22Rv1 (cell line): Measurements from ENCODE around the gene LRRC8D.

ENCODE experiments used
- H3K27ac ChIP-seq: fragments of 450-650 bp; 2 replicates; pipeline ENCODE4 v1.5.1; 2017
- CTCF ChIP-seq: fragments of 450-650 bp; IDR thresholded peaks from 2 replicates; pipeline ENCODE4 v1.5.1; 2017; ENCODE audit warnings: mild to moderate bottlenecking
- ZFX ChIP-seq: fragments of 450-650 bp; IDR thresholded peaks from 2 replicates; pipeline ENCODE4 v1.6.1; 2017; ENCODE audit warnings: antibody characterized with exemption, borderline replicate concordance

Gene LRRC8D

DNA sequence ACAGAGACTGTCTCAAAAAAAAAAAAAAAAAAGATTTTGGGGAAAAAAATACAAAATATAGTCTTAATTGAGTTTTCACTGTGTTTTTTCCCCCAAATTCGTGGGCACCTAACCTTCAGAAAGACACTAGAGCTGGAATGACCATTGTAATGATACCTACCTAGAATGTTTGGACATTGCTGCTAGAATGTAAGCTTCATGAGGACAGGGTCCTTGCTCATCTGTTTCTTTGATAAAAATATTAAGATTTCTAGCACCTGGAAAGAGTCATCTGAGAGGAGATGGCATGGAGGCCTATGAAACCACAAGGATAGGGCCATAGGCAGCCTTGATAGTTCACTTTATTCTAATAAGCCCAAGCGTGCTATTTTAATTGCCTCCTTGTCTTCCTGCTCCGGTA, 6.5 kb downstream of the LRRC8D start:
- TF ChIP-seq CTCF (no peak), ZFX (no peak)
- no peak overlapping the region for H3K27ac ChIP-seq

DNA sequence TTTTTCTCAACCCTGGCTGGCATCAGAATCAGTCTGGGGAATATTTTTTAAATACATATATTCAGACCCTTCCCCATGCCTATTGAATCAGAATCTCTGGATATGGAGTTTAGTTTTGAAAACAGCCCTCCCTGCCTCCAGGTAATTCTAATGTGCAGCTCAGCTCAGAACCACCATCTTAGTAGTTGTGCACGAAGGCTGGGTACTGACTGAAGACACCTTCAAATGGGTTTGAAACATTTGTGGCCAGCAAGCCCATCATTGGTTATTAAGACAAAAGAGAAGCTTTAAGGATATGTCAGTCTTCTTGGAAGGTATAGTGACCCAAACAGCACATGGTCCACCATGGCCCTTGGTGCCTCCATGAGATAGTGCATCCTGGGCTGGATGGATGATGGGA, 7.1 kb downstream of the LRRC8D start:
- TF ChIP-seq CTCF (no peak), ZFX (no peak)

DNA sequence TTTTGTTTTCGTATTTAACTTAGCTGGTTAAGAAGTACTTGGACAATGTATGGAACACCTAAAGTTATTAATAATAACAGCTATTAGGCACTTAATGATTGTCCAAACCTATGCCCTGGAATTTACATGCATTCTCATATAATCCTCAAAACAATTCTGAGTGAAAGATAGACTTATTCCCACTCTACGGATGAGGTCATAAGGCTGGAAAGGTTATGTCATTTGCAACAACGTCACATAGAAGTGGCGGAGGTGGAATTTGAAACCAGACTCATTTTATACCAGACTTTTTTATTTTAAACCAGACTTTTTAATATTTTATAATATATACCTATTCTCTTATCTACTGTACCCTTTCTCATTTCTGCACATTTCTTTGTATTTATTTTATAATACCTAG, 8.4 kb downstream of the LRRC8D start:
- TF ChIP-seq CTCF (no peak), ZFX (no peak)
- no peak overlapping the region for H3K27ac ChIP-seq

More for the DNA sequence above, 7.1 kb downstream of the LRRC8D start:
- no peak overlapping the region for H3K27ac ChIP-seq

- no peak for TF ChIP-seq ZFX
- no peak for TF ChIP-seq CTCF
- H3K27ac ChIP-seq = no peak overlapping the region
Observed at GRCh38 chr1:89831462-89832120, 10.8 kb downstream of the LRRC8D start.

DNA sequence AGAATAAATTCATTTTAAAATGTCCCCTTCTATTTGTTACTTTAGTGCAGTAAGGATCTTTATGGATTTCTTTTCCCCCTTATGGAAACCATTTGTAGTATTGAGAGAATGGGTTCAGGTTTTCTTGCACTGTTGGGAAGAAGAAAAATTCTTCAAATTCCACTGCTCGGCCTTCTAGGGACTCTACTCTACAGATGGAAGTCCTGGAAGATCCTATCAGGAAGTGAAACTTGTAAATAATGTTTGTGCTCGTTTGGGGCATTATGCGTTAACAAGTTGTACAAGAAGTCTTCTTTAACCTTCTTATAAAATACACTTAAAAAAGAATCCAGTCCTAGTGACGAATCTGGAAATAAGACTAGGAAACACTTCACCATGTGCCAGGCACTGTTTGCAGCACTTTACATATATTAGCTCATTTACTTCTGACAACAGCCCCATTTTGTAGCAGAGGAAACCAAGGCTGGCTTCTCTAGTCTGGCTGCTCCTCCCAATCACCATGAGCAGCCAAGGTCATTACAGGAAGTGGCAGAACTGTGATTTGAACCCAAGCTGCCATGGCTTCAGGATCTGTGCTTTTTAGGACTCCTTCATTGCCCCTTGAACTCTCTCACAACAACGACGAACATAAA, 11.8 kb downstream of the LRRC8D start:
- TF ChIP-seq ZFX = no peak
- TF ChIP-seq CTCF = no peak
- H3K27ac ChIP-seq = no peak overlapping the region

DNA sequence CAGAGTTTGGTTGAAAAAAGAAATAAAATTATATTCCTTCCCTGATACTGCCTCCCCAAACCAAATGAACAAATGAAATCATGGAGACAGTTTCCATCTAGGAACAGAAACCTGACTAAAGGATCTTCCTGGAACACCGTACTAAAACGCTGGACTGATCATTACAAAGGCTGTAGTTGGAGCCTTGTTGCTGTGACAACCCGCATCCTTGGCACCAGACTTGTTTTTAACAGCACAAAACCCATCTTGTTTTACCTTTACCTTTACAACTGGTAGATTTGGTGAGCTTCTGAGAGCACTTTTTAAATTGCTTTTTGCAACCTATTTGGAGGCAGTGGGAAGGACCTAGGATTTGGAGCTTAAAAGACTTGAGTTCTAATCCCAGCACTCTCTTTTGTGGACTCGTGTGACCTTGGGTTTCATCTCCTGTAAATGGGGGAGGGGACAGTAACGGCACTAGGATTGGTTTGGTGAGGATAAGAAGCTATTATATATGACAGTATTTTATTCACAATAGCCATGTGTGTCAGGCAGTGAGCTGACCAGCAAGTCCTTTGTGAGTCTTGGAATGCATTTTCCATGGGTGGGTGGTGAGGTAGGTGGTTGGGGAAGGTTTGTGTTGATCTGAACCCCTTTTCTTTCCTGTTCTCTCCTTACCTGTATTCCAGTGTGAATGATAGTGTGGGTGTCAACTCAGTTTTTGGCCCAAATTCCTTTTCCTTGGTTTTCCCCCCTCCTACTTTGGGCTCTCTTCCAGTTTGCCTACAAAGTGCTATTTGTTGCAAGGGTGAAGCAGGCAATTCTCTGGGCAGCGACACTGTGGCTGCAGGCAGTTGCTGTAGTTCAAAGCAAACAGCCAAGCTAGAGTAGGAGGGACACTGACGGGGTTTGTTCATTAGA, 12.6 kb downstream of the LRRC8D start:
- H3K27ac ChIP-seq = no peak overlapping the region

More for the DNA sequence above, 12.6 kb downstream of the LRRC8D start:
- TF ChIP-seq ZFX (no peak), CTCF (no peak)
